HG02678 (cell line): ENCODE data around the gene SEC31A.

Experiments
- ATAC-seq: cut with Tn5 transposase; IDR thresholded peaks from one replicate; pipeline ENCODE4 v1.9.1; 2021; ENCODE audit warnings: mild to moderate bottlenecking, moderate library complexity; ENCODE audit not compliant: unreplicated experiment

Gene SEC31A

GRCh38 chr4:82776925-82777542 is 113.9 kb downstream of the SEC31A start:
- no peak for ATAC-seq

- no peak for ATAC-seq
Observed at GRCh38 chr4:82775243-82775642, 115.7 kb downstream of the SEC31A start.

GRCh38 chr4:82774711-82775171 is 116.2 kb downstream of the SEC31A start:
- ATAC-seq = no peak

- ATAC-seq = no peak
Observed at GRCh38 chr4:82773057-82773456, 117.9 kb downstream of the SEC31A start.

- ATAC-seq = no peak
Observed at GRCh38 chr4:82770607-82771006, 120.3 kb downstream of the SEC31A start.
